Measurements from ENCODE around the gene JSRP1. TPM values are rescaled to one million over a fixed set of nuclear protein-coding genes. Genes with fewer than 3 reads are reported as not detected.
A peak's percentile ranks its signal among the peaks of the same experiment; 100 is the strongest.

Gene JSRP1
- polyA plus RNA-seq (2011; rRNA removed) = not detected in 2 replicates
- polyA plus RNA-seq (2012; cell fraction: cytosol; rRNA removed) = not detected in 2 replicates
- 0.22 TPM in 1 of 2 replicates, not detected in the other for polyA plus RNA-seq (2012; cell fraction: nucleus; rRNA removed)
- 0.16 to 0.41 TPM (median 0.32 TPM) in 3 replicates for polyA plus RNA-seq (2017; fragmentation: RNase III; extraction: RNeasy Plus Mini Kit Qiagen cat#74134 plus additional on column Dnase treatment)
- not detected in 2 replicates for polyA minus RNA-seq (2011; rRNA and poly(A)+ RNA removed)

GRCh38 chr19:2255982-2256685 lies at the start of gene JSRP1:
TSS of gene JSRP1 (minus strand) at chr19:2256417. CDS start at chr19:2255314, 1,103 bp downstream.
- no peak for ATAC-seq
- no peak within 1 kb of the TSS for H3K4me2 ChIP-seq
- no peak for TF ChIP-seq SREBF2 (IDR thresholded peaks at IDR 0.05)
- no peak for TF ChIP-seq CBX8 (IDR thresholded peaks at IDR 0.05)
- no peak for FAIRE-seq
- no peak within 1 kb of the TSS for H3K4me3 ChIP-seq
- WGBS (ENCODE audit: missing lambda C conversion rate) = 96% methylated on average over 10 of the region's 24 CpGs
- H3K27ac ChIP-seq = no peak within 1 kb of the TSS
- H3K9me3 ChIP-seq = no peaks in the 10 kb centered on the region
- ChIA-PET POLR2A (no interaction called here), CTCF (no interaction called here)
- H3K4me1 ChIP-seq = peaks cover 9% of the 10 kb centered on the region
- no peak for DNase-seq (ENCODE audit: low read depth in 1 of 2, low spot score in 1 of 2)

GRCh38 chr19:2305452-2306280 lies 49.4 kb upstream of the JSRP1 start:
- 79% methylated on average over 11 of the region's 19 CpGs for WGBS (ENCODE audit: missing lambda C conversion rate)
- FAIRE-seq (no peak), DNase-seq (ENCODE audit: low read depth in 1 of 2, low spot score in 1 of 2) (no peak), ATAC-seq (peak; percentile 3 to 9; a peak in 2 of 6 replicates)
- ChIA-PET CTCF (interaction anchor here (1.2 to 3.0 kb wide), 3 partner anchors 11 to 87 kb away, joined by 3 to 12 read pairs (median 3); no protein-coding TSS in a partner anchor), POLR2A (no interaction called here)
- no peak for TF ChIP-seq SMC3 (IDR thresholded peaks at IDR 0.05)
- TF ChIP-seq EHF (CRISPR knock-in tag; IDR thresholded peaks at IDR 0.05) = no peak
- TF ChIP-seq CHD4 (IDR thresholded peaks at IDR 0.05; ENCODE audit: borderline replicate concordance) = no peak
- no peak for TF ChIP-seq HMGXB4 (CRISPR knock-in tag; IDR thresholded peaks at IDR 0.05; ENCODE audit: borderline replicate concordance)
- TF ChIP-seq ZSCAN20 (CRISPR knock-in tag; IDR thresholded peaks at IDR 0.05) = no peak
- TF ChIP-seq CHD2 (IDR thresholded peaks at IDR 0.05; ENCODE audit: low read length, partially characterized antibody) = no peak
- no peak for TF ChIP-seq MAFK (IDR thresholded peaks at IDR 0.05; ENCODE audit: partially characterized antibody)
- no peak for TF ChIP-seq E2F6 (IDR thresholded peaks at IDR 0.05; ENCODE audit: borderline replicate concordance, low read depth)
- TF ChIP-seq MAX (IDR thresholded peaks at IDR 0.05) = no peak
- no peak for TF ChIP-seq HOXB5 (CRISPR knock-in tag; IDR thresholded peaks at IDR 0.05)
- no peak for TF ChIP-seq CBX2 (IDR thresholded peaks at IDR 0.05; ENCODE audit: borderline replicate concordance, low read depth)
- no peak for TF ChIP-seq RAD21 (conservative IDR thresholded peaks at IDR 0.05 in 1 of 2, IDR thresholded peaks at IDR 0.05 in 1 of 2)
- no peak for TF ChIP-seq EP300 (IDR thresholded peaks at IDR 0.05)
- TF ChIP-seq CTCF (IDR thresholded peaks at IDR 0.05) = no peak
- no peak for TF ChIP-seq KDM5A (IDR thresholded peaks at IDR 0.05)
- no peak for TF ChIP-seq TFCP2L1 (CRISPR knock-in tag; IDR thresholded peaks at IDR 0.05)
- no peak for TF ChIP-seq RNF2 (IDR thresholded peaks at IDR 0.05; ENCODE audit: borderline replicate concordance, low read depth)
- Histone ChIP-seq H3K27ac (no peak overlapping the region), H3K4me2 (no peak overlapping the region), H3K4me3 (no peak overlapping the region), H3K4me1 (peaks cover 10% of the 10 kb centered on the region; the same call in 2 of the 3 replicates), H3K9me3 (no peaks in the 10 kb centered on the region)

All from A549 (cell line).